MG63 (cell line): Measurements from ENCODE around the gene TRPM2. TPM values are rescaled to one million over a fixed set of nuclear protein-coding genes. Genes with fewer than 3 reads are reported as not detected.

Experiments used
- DNase-seq: peaks from one replicate; pipeline ENCODE4 v3.0.0-alpha.2; 2020
- H3K27me3 ChIP-seq: fragments of 250-450 bp; sonication (Bioruptor Pico); 2 replicates; pipeline ENCODE4 v1.5.1; 2020; ENCODE audit warnings: mild to moderate bottlenecking, moderate library complexity
- H3K36me3 ChIP-seq: fragments of 250-450 bp; sonication (Bioruptor Pico); 2 replicates; pipeline ENCODE4 v1.5.1; 2020; ENCODE audit warnings: mild to moderate bottlenecking, moderate library complexity
- H3K4me3 ChIP-seq: fragments of 250-450 bp; sonication (Bioruptor Pico); 2 replicates; pipeline ENCODE4 v1.5.1; 2020; ENCODE audit warnings: mild to moderate bottlenecking, moderate library complexity
- H3K9me3 ChIP-seq: fragments of 250-450 bp; sonication (Bioruptor Pico); 2 replicates; pipeline ENCODE4 v1.5.1; 2020; ENCODE audit warnings: mild to moderate bottlenecking, moderate library complexity
- total RNA-seq: library from RNA; depleted of rRNA; stranded (reverse); fragments of >200 nt; shearing (Covaris generic); gene quantifications from 2 replicates; pipeline ENCODE4 v1.2.3, GENCODE V29; 2014; ENCODE audit warnings: low replicate concordance; rRNA removed

Gene TRPM2
- total RNA-seq, result 0.13 TPM in 1 of 2 replicates, not detected in the other

GRCh38 chr21:44353191-44353970 is at the start of gene TRPM2:
TSS of gene TRPM2 (plus strand) at chr21:44353621. CDS start at chr21:44353701, 80 bp downstream.
- no peak within 1 kb of the TSS for H3K4me3 ChIP-seq
- no peaks in the 10 kb centered on the region for H3K27me3 ChIP-seq
- H3K36me3 ChIP-seq, result no peaks in the 10 kb centered on the region
- DNase-seq, result no peak
- H3K9me3 ChIP-seq, result no peaks in the 10 kb centered on the region

GRCh38 chr21:44304011-44304616 is 49.3 kb upstream of the TRPM2 start:
- H3K4me3 ChIP-seq, result no peak overlapping the region
- no peak for DNase-seq
- peaks cover 21% of the 10 kb centered on the region for H3K36me3 ChIP-seq
- H3K9me3 ChIP-seq, result no peaks in the 10 kb centered on the region
- H3K27me3 ChIP-seq, result no peaks in the 10 kb centered on the region

- DNase-seq, result peak; percentile 28
- no peaks in the 10 kb centered on the region for H3K27me3 ChIP-seq
- H3K4me3 ChIP-seq, result no peak overlapping the region
- no peaks in the 10 kb centered on the region for H3K9me3 ChIP-seq
- H3K36me3 ChIP-seq, result peaks cover 22% of the 10 kb centered on the region
These were observed 48.5 kb upstream of the TRPM2 start for GRCh38 chr21:44304877-44305293.

GRCh38 chr21:44305691-44306090 is 47.7 kb upstream of the TRPM2 start:
- Histone ChIP-seq H3K36me3 (peaks cover 28% of the 10 kb centered on the region), H3K4me3 (no peak overlapping the region), H3K9me3 (no peaks in the 10 kb centered on the region), H3K27me3 (no peaks in the 10 kb centered on the region)
- DNase-seq, result no peak

DNA sequence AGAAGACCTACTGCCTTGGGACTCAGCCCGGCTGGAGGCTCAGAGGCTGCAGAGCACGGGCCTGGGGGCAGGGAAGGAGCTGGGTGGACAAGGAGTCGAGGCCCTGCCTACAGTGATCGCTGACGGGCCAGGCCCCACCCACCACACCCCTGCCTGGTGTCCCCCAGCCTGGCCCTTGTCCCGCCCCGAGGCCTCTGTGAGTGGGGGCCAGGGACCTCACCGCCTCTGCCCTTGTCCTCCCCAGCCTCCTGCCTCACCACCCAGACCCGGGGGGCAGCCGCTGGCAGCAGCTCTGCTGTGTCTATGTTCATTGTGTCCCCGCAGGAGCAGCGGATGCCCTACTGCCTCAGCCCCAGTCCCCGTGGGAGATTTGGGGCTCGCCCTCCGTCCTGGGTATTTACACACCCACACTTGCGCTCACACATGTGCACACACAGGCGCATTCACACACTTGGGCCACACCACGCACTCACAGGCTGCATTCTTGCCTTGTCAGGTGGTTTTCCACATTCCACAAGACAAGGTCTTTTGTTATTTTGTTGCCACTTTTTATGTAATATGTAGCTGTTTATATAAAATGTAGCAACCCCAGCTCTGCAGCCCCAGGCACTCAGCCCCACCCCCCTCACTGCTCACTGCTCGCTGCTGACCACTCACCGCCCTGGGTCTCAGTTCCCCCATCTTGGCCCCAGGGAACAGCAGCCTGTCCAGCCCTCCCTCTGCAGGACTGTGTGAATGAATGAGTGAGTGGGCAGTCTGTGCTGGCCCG is 46.3 kb upstream of the TRPM2 start:
- peaks cover 36% of the 10 kb centered on the region for H3K36me3 ChIP-seq
- DNase-seq, result no peak
- H3K4me3 ChIP-seq, result no peak overlapping the region
- no peaks in the 10 kb centered on the region for H3K9me3 ChIP-seq
- no peaks in the 10 kb centered on the region for H3K27me3 ChIP-seq

- H3K36me3 ChIP-seq, result peaks cover 33% of the 10 kb centered on the region
- no peak for DNase-seq
These were observed 42.6 kb upstream of the TRPM2 start for GRCh38 chr21:44310628-44311507.

DNA sequence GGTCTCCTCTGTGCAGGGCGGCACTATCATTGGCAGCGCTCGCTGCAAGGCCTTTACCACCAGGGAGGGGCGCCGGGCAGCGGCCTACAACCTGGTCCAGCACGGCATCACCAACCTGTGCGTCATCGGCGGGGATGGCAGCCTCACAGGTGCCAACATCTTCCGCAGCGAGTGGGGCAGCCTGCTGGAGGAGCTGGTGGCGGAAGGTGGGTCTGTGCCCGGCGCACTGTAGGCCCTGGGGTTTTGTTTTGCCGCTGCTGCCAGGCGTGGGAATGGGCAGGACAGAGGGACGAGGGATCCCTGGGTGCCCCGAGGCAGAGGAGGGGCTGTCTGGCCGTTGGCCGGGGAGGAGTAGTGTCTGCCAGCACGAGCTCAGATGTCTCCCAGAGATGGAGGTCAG is 41.3 kb upstream of the TRPM2 start:
- Histone ChIP-seq H3K27me3 (no peaks in the 10 kb centered on the region), H3K4me3 (no peak overlapping the region), H3K9me3 (no peaks in the 10 kb centered on the region), H3K36me3 (peaks cover 37% of the 10 kb centered on the region)
- DNase-seq, result no peak

More at GRCh38 chr21:44310628-44311507, 42.6 kb upstream of the TRPM2 start:
- H3K27me3 ChIP-seq, result no peaks in the 10 kb centered on the region
- no peak overlapping the region for H3K4me3 ChIP-seq
- no peaks in the 10 kb centered on the region for H3K9me3 ChIP-seq

GRCh38 chr21:44312716-44313115 is 40.7 kb upstream of the TRPM2 start:
- Histone ChIP-seq H3K36me3 (peaks cover 36% of the 10 kb centered on the region), H3K9me3 (no peaks in the 10 kb centered on the region), H3K4me3 (no peak overlapping the region), H3K27me3 (no peaks in the 10 kb centered on the region)
- no peak for DNase-seq

DNA sequence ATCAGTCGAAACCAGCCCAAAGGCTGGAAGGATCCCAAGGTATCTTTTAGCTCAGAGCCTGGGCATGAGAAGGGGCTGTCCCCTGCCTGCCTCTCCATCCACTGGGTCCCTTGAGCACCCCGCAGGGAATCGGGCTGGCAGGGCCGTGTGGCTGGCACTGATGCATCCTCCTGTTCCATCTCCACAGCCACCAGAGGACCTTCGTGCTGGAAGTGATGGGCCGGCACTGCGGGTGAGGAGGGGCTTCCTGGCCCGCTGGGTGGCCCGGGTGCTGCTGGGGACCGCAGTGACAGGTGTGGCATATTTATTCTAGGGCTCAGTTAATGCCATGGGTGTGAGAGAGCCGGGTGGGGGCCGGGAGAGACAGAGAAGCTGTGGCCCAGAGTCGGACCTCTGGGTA is 40.0 kb upstream of the TRPM2 start:
- Histone ChIP-seq H3K9me3 (no peaks in the 10 kb centered on the region), H3K36me3 (peaks cover 36% of the 10 kb centered on the region), H3K27me3 (no peaks in the 10 kb centered on the region), H3K4me3 (no peak overlapping the region)
- no peak for DNase-seq

- no peak for DNase-seq
- Histone ChIP-seq H3K36me3 (peaks cover 32% of the 10 kb centered on the region), H3K27me3 (no peaks in the 10 kb centered on the region)
These were observed 39.3 kb upstream of the TRPM2 start for GRCh38 chr21:44314128-44314527.

GRCh38 chr21:44314561-44314960 is 38.9 kb upstream of the TRPM2 start:
- no peaks in the 10 kb centered on the region for H3K27me3 ChIP-seq
- H3K9me3 ChIP-seq, result no peaks in the 10 kb centered on the region
- no peak overlapping the region for H3K4me3 ChIP-seq
- no peak for DNase-seq
- peaks cover 32% of the 10 kb centered on the region for H3K36me3 ChIP-seq

More at GRCh38 chr21:44314128-44314527, 39.3 kb upstream of the TRPM2 start:
- Histone ChIP-seq H3K9me3 (no peaks in the 10 kb centered on the region), H3K4me3 (no peak overlapping the region)

DNA sequence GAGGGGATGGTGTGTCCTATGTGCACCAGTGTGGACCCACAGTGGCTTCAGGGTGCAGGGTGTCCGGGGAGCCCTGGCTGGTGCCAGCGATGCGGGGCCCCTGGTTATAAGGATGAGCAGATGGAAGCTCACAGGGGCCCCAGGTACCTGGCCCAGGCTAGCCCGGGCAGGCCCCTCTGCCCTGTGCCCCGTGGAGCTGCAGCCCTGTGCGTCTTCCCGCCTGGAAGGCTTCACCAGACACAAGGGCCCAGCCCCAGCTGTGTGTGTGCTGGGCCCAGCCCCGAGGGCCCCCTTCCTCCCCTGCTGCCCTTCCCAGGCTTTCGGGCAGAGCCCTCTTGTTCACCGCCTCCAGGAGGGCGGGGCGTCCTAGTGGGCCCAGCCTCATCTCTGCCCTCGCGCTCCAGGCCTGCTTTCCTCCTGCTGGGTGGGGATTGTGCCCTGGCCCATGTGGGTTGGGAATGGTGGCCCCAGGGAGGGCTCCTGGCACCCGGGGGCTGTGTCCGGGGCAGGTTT is 37.7 kb upstream of the TRPM2 start:
- DNase-seq, result no peak
- H3K36me3 ChIP-seq, result peaks cover 32% of the 10 kb centered on the region
- H3K4me3 ChIP-seq, result no peak overlapping the region
- H3K9me3 ChIP-seq, result no peaks in the 10 kb centered on the region
- H3K27me3 ChIP-seq, result no peaks in the 10 kb centered on the region

GRCh38 chr21:44316277-44316900 is 37.0 kb upstream of the TRPM2 start:
- H3K4me3 ChIP-seq, result no peak overlapping the region
- no peaks in the 10 kb centered on the region for H3K9me3 ChIP-seq
- peaks cover 28% of the 10 kb centered on the region for H3K36me3 ChIP-seq
- no peaks in the 10 kb centered on the region for H3K27me3 ChIP-seq
- DNase-seq, result no peak

DNA sequence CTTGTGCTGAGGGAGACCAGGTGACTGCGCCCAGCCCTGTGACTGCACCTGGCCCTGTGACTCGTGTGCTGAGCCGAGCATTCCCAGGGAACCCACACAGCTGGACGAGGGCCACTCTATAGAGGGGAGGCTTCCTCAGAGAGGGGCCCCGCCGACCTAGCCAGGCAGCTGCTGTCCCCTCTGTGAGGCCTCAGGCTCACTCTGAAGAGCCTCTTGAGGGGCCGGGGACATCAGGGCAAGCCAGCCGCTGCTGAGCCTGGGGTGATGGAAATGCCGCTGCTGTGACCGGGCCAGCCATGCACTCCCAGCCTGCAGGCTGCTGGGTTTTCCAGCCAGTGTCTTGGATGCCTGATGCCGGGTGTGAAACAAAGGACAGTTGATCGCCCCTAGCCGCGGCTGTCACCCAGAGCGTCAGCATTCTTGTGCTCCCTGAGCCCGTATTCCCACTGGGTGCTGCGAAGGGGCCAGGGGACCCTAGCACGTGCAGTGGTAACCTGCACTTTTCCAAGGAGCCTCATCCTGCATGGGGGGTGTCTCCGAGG is 36.1 kb upstream of the TRPM2 start:
- no peaks in the 10 kb centered on the region for H3K27me3 ChIP-seq
- no peaks in the 10 kb centered on the region for H3K9me3 ChIP-seq
- H3K4me3 ChIP-seq, result no peak overlapping the region
- H3K36me3 ChIP-seq, result peaks cover 31% of the 10 kb centered on the region
- DNase-seq, result no peak

DNA sequence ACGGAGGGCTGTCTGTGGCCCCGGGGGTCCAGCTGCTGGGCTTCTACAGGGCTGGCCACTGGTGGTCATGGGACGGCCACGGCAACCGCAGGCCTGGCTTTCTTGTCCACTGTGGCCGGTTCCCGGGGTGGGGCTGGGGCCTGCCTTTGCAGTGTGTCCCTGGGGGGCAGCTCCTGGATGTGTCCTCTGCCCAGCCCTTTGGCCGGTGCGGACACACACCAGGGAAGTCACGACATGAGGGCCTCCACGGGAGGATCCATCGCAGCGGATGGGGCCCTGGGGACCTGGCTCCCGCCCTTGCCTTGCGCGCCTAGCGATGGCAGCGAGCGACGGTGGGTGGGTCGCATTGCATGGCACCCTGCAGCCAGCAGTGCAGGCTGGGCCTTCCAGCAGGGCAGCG is 35.5 kb upstream of the TRPM2 start:
- H3K4me3 ChIP-seq, result no peak overlapping the region
- no peaks in the 10 kb centered on the region for H3K27me3 ChIP-seq
- H3K9me3 ChIP-seq, result no peaks in the 10 kb centered on the region
- peaks cover 31% of the 10 kb centered on the region for H3K36me3 ChIP-seq
- no peak for DNase-seq
